ENCODE measurements around the gene PON1.

- TF ChIP-seq CTCF (IDR thresholded peaks at IDR 0.05): no peak
- TF ChIP-seq POLR2A (IDR thresholded peaks at IDR 0.05): no peak
Measured at GRCh38 chr7:95373323-95373722, 49.0 kb upstream of the PON1 start.

Measured in lower leg skin (tissue), 3 donors.